Karpas-422 (cell line): ENCODE data around the gene LHX5. TPM values are rescaled to one million over a fixed set of nuclear protein-coding genes. Genes with fewer than 3 reads are reported as not detected.

ENCODE experiments used
- DNase-seq: peaks from one replicate; pipeline ENCODE4 v3.0.0-alpha.2; 2015
- H2AFZ ChIP-seq: fragments of 200-600 bp; sonication (generic); 2 replicates; pipeline ENCODE4 v1.6.1; 2014; ENCODE audit warnings: antibody characterized with exemption, low read length, mixed read lengths
- H3K27ac ChIP-seq: fragments of 200-600 bp; sonication (generic); 2 replicates; pipeline ENCODE4 v1.5.1; 2014; ENCODE audit warnings: mild to moderate bottlenecking, low read length, moderate library complexity
- H3K27me3 ChIP-seq: fragments of 200-600 bp; sonication (generic); 2 replicates; pipeline ENCODE4 v1.6.1; 2014; ENCODE audit warnings: low read length, mixed read lengths
- H3K36me3 ChIP-seq: fragments of 200-600 bp; sonication (generic); 2 replicates; pipeline ENCODE4 v1.6.1; 2014; ENCODE audit warnings: low read length, mixed read lengths; ENCODE audit not compliant: insufficient read depth
- H3K4me1 ChIP-seq: fragments of 200-600 bp; sonication (generic); 2 replicates; pipeline ENCODE4 v1.6.1; 2014; ENCODE audit warnings: mild to moderate bottlenecking, low read length, mixed read lengths
- H3K4me2 ChIP-seq: fragments of 200-600 bp; sonication (generic); 2 replicates; pipeline ENCODE4 v1.6.1; 2014; ENCODE audit warnings: low read length, low read depth, mild to moderate bottlenecking; ENCODE audit not compliant: poor library complexity, severe bottlenecking
- H3K4me3 ChIP-seq: fragments of 200-600 bp; sonication (generic); 2 replicates; pipeline ENCODE4 v1.5.1; 2014; ENCODE audit warnings: mild to moderate bottlenecking, antibody characterized with exemption, low read length, mixed read lengths
- H3K79me2 ChIP-seq: fragments of 200-600 bp; sonication (generic); 2 replicates; pipeline ENCODE4 v1.6.1; 2014; ENCODE audit warnings: mild to moderate bottlenecking, low read length, mixed read lengths
- H3K9ac ChIP-seq: fragments of 200-600 bp; sonication (generic); 2 replicates; pipeline ENCODE4 v1.6.0; 2014; ENCODE audit warnings: low read length
- H3K9me2 ChIP-seq: fragments of 200-600 bp; sonication (generic), shearing (Covaris generic); replicated peaks from 2 replicates; pipeline ENCODE4 v1.6.0; 2014; ENCODE audit warnings: mild to moderate bottlenecking, low read length, moderate library complexity; ENCODE audit not compliant: insufficient read depth
- H3K9me3 ChIP-seq: fragments of 300-700, 200-600 bp; sonication (generic); 2 replicates; pipeline ENCODE4 v1.6.1; 2014; ENCODE audit warnings: low read length, mixed read lengths
- H4K20me1 ChIP-seq: fragments of 200-600 bp; sonication (generic); 2 replicates; pipeline ENCODE4 v1.6.1; 2014; ENCODE audit warnings: mild to moderate bottlenecking, antibody characterized with exemption, low read length, low read depth; ENCODE audit not compliant: insufficient read depth
- total RNA-seq: library from RNA; depleted of rRNA; stranded (reverse); fragments of >200 nt; shearing (Covaris generic); gene quantifications from 2 replicates; pipeline ENCODE4 v1.2.3, GENCODE V29; 2014; ENCODE audit warnings: low replicate concordance; rRNA removed

Gene LHX5
- total RNA-seq: not detected in 2 replicates

GRCh38 chr12:113471619-113472171 lies at the start of gene LHX5:
TSS of gene LHX5 (minus strand) at chr12:113471871. CDS start at chr12:113471498, 373 bp downstream.
- no peak within 1 kb of the TSS for H3K27ac ChIP-seq
- no peaks in the 10 kb centered on the region for H3K27me3 ChIP-seq
- H3K9me2 ChIP-seq: no peaks in the 10 kb centered on the region
- no peaks in the 10 kb centered on the region for H3K4me1 ChIP-seq
- no peaks in the 10 kb centered on the region for H4K20me1 ChIP-seq
- no peak within 1 kb of the TSS for H2AFZ ChIP-seq
- no peak within 1 kb of the TSS for H3K4me2 ChIP-seq
- H3K4me3 ChIP-seq: no peak within 1 kb of the TSS
- H3K36me3 ChIP-seq: no peaks in the 10 kb centered on the region
- no peaks in the 10 kb centered on the region for H3K79me2 ChIP-seq
- H3K9me3 ChIP-seq: no peaks in the 10 kb centered on the region
- no peak for DNase-seq
- no peak within 1 kb of the TSS for H3K9ac ChIP-seq

- Histone ChIP-seq H4K20me1 (no peaks in the 10 kb centered on the region), H3K9ac (no peak overlapping the region), H3K36me3 (no peaks in the 10 kb centered on the region), H3K4me1 (no peaks in the 10 kb centered on the region), H2AFZ (no peak overlapping the region), H3K27me3 (no peaks in the 10 kb centered on the region), H3K9me2 (no peaks in the 10 kb centered on the region), H3K79me2 (no peaks in the 10 kb centered on the region), H3K4me2 (no peak overlapping the region), H3K9me3 (no peaks in the 10 kb centered on the region), H3K27ac (no peak overlapping the region), H3K4me3 (no peak overlapping the region)
- no peak for DNase-seq
Measured at GRCh38 chr12:113519464-113520307, 48.0 kb upstream of the LHX5 start.

DNA sequence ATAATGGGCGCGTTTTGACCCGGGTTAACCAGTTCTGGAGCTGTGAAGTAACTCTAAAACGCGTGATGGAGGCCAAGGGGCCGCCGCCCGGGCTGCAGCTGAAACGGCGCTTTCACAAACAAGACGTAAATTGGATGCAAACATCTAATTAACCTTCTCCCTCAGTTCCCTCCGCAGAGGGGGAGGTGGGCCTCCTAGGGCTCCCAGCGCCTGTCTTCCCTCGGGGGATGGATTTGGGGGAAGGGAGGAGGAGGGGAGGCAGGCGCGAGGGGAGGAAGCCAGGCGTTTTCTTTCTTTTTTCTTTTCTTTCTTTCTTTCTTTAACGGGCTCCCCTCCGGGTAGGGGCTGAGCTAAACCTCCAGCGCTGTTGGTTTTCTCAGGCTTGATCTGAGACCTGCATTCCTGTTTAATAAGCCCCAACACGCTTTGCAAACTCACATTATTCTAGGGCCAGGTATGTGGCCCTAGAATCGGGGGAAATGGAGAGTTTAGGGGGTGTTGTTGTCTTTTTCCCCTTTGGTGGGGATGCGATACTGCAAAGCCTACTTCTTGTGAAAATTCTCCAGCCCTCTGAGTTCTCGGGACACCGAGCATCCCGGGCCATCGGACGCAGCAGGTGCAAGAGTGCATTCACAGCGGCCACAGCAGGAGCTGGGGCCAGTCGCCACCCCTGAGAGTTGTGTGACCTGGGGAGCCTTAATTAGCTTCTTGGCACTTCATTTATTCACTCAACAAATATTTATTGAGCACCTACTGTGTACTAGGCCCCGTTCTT lies 43.6 kb upstream of the LHX5 start:
- Histone ChIP-seq H4K20me1 (no peaks in the 10 kb centered on the region), H3K36me3 (no peaks in the 10 kb centered on the region), H3K9me3 (no peaks in the 10 kb centered on the region), H3K79me2 (no peaks in the 10 kb centered on the region), H3K9ac (no peak overlapping the region), H3K4me3 (no peak overlapping the region), H3K27me3 (no peaks in the 10 kb centered on the region), H2AFZ (no peak overlapping the region), H3K4me2 (no peak overlapping the region), H3K9me2 (no peaks in the 10 kb centered on the region), H3K27ac (no peak overlapping the region), H3K4me1 (no peaks in the 10 kb centered on the region)
- DNase-seq: no peak

DNA sequence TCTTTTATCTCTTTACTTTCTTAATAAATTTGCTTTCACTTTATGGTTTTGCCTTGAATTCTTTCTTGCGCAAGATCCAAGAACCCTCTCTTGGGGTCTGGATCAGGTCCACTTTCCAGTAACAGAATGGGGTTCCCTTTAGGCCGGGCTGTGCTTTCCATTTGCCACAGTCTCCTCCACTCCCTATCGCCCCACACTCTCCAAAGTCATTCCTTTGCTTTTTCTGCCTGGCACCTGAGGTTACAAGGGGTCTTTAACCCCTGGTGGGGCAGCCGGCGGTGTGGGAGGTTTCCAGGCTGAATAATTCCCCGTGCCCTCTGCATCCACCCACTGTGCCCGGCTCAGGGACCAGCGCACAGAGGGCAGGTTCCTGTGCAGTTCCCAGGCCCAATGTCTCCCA lies 42.9 kb upstream of the LHX5 start:
- H3K4me3 ChIP-seq: no peak overlapping the region
- no peaks in the 10 kb centered on the region for H3K9me3 ChIP-seq
- H3K9ac ChIP-seq: no peak overlapping the region
- no peak overlapping the region for H3K4me2 ChIP-seq
- no peak for DNase-seq
- no peak overlapping the region for H3K27ac ChIP-seq
- no peaks in the 10 kb centered on the region for H3K27me3 ChIP-seq
- no peaks in the 10 kb centered on the region for H3K4me1 ChIP-seq
- H3K9me2 ChIP-seq: no peaks in the 10 kb centered on the region
- H3K79me2 ChIP-seq: no peaks in the 10 kb centered on the region
- no peaks in the 10 kb centered on the region for H4K20me1 ChIP-seq
- H3K36me3 ChIP-seq: no peaks in the 10 kb centered on the region
- H2AFZ ChIP-seq: no peak overlapping the region

DNA sequence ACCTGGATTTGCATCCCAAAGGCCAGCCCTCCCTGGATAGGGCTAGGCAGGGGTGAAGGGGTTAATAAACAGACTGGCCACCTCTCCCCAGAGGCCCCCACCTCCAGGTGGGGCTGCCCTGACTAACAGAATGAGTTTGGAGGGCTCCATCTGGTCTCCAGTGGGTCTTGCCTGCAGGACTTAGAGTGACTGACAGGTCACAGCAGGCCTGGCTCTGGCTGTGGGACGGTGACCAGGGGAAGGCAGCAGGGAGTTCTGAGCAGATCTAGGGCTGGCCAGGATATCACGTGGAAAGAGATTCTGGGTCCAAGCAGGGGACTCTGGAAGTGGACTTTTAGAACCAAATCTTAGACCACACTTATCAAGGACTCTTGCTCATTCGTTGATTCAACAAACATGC lies 40.9 kb upstream of the LHX5 start:
- H3K4me2 ChIP-seq: no peak overlapping the region
- no peaks in the 10 kb centered on the region for H3K79me2 ChIP-seq
- no peaks in the 10 kb centered on the region for H3K9me2 ChIP-seq
- H3K27me3 ChIP-seq: no peaks in the 10 kb centered on the region
- H3K27ac ChIP-seq: no peak overlapping the region
- H4K20me1 ChIP-seq: no peaks in the 10 kb centered on the region
- H3K4me3 ChIP-seq: no peak overlapping the region
- no peaks in the 10 kb centered on the region for H3K4me1 ChIP-seq
- H2AFZ ChIP-seq: no peak overlapping the region
- H3K9me3 ChIP-seq: no peaks in the 10 kb centered on the region
- H3K36me3 ChIP-seq: no peaks in the 10 kb centered on the region
- H3K9ac ChIP-seq: no peak overlapping the region
- peak; percentile 21 for DNase-seq

DNA sequence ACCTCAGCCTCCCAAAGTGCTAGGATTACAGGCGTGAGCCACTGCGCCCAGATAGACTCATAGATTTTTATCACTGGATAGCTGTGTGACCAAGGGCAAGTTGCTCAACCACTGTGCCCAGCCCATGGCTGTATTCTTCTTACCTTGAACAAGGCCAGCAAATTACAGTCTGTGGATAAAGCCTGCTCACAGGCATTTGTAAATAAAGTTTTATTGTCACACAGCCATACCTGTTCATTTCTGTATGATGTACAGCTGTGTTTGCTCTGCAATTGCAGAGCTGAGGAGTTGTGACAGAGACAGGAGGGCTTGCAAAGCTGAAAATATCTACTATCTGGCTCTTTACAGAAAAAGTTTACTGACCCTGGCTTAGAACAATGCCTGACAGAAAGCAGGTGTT lies 35.2 kb upstream of the LHX5 start:
- Histone ChIP-seq H3K27me3 (no peaks in the 10 kb centered on the region), H3K27ac (no peak overlapping the region), H3K36me3 (no peaks in the 10 kb centered on the region), H3K4me3 (no peak overlapping the region), H3K9ac (no peak overlapping the region), H3K9me2 (no peaks in the 10 kb centered on the region), H2AFZ (no peak overlapping the region), H3K9me3 (no peaks in the 10 kb centered on the region), H4K20me1 (no peaks in the 10 kb centered on the region), H3K4me2 (no peak overlapping the region), H3K79me2 (no peaks in the 10 kb centered on the region), H3K4me1 (no peaks in the 10 kb centered on the region)
- no peak for DNase-seq

GRCh38 chr12:113505941-113506340 lies 34.3 kb upstream of the LHX5 start:
- Histone ChIP-seq H3K27ac (no peak overlapping the region), H4K20me1 (no peaks in the 10 kb centered on the region), H3K4me3 (no peak overlapping the region), H3K36me3 (no peaks in the 10 kb centered on the region), H2AFZ (no peak overlapping the region), H3K27me3 (no peaks in the 10 kb centered on the region), H3K79me2 (no peaks in the 10 kb centered on the region), H3K4me2 (no peak overlapping the region), H3K9ac (no peak overlapping the region), H3K9me3 (no peaks in the 10 kb centered on the region), H3K4me1 (peaks cover 4% of the 10 kb centered on the region), H3K9me2 (no peaks in the 10 kb centered on the region)
- DNase-seq: no peak

- Histone ChIP-seq H3K27ac (no peak overlapping the region), H3K79me2 (no peaks in the 10 kb centered on the region), H3K9me2 (no peaks in the 10 kb centered on the region), H3K4me1 (peaks cover 14% of the 10 kb centered on the region), H3K36me3 (no peaks in the 10 kb centered on the region), H2AFZ (no peak overlapping the region), H4K20me1 (no peaks in the 10 kb centered on the region), H3K4me2 (no peak overlapping the region), H3K9ac (no peak overlapping the region), H3K27me3 (no peaks in the 10 kb centered on the region), H3K4me3 (no peak overlapping the region), H3K9me3 (no peaks in the 10 kb centered on the region)
- no peak for DNase-seq
Measured at GRCh38 chr12:113504917-113505316, 33.2 kb upstream of the LHX5 start.
